GM19324 (cell line): ENCODE results near the gene HEPN1.

Experiments
- ATAC-seq: cut with Tn5 transposase; IDR thresholded peaks from one replicate; pipeline ENCODE4 v1.9.1; 2021; ENCODE audit warnings: mild to moderate bottlenecking, moderate library complexity; ENCODE audit not compliant: unreplicated experiment, low FRiP score

HEPN1 gene

DNA sequence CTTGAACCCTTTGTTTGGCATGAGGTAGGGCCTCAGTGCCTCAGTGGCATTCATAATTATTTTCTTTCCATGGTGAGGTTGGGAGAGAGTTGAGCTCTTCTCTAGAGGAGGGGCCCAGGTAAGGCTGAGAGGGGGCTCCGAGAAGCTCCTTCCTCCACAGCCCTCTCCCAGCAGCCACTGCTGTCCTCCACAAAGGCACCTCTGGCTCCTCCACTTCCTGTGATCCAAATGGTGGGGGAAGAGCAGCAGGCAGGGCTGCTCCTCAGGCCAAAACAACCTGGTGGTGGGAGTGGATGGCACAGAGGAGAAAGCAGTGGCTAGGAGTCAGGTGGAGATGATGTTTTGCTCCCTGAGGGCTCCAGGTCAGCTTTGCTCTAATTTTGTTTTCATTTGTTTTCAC lies 34.7 kb upstream of the HEPN1 start:
- no peak for ATAC-seq

GRCh38 chr11:124884869-124885479 lies 34.1 kb upstream of the HEPN1 start:
- ATAC-seq, result no peak

GRCh38 chr11:124886476-124886875 lies 32.6 kb upstream of the HEPN1 start:
- ATAC-seq, result no peak

- ATAC-seq, result no peak
These were observed 31.9 kb upstream of the HEPN1 start for GRCh38 chr11:124886978-124887666.

DNA sequence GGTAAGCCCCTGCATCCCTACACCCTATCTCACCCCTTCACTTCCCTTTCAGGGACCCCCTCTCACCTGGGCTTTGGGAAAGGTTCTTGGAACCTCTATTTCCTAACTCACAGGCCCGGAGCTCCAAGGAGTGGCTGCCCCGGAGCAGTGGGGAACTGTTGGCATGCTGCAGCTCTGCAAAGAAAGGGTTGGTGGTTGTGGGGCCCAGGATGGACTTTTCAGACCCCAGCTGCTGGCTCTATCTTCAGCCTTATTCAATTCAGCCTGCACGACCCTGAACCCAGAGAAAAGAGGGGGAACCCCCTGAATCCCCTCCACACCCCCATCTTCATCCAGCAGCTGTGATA lies 31.4 kb upstream of the HEPN1 start:
- no peak for ATAC-seq

DNA sequence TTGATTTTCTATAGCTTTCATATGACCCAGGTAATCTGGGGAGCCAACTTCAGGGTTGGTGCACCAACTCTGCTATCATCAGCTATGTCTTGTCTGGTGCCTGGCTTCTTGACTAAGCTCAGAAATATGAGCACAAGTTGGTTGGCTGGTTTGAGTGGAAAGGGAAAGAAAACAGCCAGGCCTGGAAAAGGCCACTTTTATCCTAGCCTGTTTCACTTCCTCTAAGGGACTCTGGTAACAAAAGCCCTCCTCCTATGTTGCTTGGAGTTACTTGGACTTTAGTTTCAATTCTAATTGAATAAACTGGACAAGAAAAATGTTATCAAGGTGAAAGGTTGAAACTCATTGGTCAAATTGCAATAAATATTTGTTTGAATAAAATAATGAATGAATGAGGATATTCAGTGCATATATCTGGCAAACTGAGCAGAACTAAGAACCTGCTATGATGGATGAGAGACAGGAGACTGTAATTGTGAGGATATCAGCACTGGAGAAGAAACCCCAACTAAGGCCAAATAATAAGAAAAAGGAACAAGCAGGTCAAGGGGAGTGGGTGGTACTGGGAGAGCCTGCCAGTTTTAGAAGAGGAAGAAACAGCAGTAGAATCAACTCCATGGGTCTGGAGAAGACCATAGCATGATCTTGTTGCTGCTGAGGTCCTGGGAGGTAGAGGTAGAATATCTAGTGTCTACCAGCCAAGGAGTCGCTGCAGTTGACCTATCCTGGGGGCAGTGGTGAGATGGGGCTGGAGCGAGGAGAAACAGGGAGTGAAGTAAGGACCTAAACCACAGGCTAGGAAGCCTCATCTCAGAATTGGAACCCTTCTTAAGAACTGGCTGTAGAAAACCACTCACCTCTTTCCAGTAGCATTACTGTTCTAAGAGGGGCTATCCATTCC lies 29.6 kb upstream of the HEPN1 start:
- no peak for ATAC-seq

DNA sequence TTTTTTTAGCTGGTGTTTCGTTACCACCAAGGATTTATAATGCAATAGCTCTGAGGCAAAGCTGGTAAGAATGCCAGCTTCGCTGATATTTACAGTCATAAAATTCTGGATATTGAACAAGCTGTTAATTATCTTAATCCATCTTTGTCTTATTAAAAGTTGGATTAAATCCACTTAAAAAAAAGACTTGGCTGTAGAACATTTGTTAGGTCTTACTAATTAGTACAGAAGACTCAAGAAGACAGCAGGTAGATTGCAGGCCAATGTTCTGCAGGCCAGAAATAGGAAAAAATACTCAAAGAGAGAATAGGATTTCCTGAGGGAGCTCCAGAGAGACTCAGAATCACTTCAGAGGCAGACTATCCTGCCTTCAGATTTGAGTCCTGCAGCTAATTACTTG lies 28.9 kb upstream of the HEPN1 start:
- ATAC-seq, result no peak

DNA sequence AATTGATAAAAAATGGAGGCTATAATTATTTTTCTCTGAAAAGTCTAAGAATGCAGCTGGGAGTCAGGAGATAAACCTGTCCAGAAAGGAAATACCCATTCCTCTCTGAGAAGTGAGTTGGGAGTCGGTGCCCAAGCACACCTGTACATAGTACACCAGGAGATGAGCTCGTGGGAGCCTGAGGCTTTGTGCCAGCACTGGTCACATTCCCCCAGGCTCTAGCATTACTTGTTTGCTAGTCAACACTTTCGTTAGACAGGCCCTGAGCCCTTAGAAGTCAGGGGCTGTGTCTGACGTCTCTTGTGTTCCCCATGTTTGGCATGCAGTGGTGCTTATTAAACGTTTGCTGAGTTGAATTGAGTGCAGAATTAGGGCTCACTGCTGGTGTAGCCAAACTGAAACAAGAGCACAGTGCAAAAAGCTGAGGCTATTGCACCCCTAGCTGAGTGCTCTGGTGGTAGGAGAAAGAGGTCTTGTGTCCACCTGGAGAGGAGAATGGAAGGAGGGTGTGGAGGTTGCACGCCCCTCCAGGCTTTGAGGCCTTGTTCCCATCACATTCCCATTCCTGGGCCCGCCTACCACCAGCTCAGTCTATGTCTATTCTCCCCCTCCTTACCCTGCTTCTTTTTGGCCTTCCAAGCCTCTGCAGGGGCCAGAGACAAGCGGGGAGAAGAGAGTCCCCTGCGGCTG lies 28.2 kb upstream of the HEPN1 start:
- ATAC-seq, result no peak

DNA sequence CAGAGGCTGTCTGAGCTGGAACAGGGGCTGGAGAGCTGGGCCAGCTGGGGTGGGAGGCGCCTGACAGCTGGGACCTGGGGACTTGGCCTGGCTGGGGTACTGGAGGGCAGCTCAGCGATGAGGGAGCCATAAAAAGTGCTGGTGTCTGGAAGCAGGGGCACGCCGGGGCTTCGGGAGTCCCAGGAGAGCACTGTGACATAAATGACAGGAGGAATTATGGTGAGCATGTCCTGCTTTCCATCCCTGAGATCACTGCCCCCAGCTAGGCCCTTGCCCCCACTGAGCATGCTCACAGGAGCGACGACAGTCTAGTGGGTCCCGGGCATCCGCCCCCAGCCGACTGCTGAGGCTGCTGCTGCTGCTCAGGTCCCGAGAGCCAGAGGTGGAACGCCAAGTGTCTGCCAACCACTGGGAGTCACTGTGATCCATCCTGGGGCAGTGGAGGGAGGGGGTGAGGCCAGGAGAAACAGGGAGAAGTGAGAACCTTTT lies 27.6 kb upstream of the HEPN1 start:
- no peak for ATAC-seq

DNA sequence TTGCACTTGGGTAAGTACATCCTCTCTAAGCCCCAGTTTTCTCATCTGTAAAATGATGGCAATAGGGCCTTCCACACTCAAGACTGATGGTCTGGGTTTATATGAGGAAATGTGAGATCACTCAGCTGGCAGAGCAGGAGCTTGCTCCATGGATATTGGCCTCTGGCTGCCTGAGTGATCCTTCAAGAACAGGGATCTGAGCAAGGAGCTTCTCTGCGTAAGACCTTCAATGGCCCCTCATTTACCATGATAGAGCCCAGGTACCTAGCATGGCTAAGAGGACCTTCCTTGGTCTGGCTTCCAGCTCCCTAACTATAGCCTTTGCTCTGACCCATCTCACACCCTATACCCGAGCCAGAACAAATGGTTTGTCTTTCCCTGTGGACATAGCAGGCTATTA lies 26.9 kb upstream of the HEPN1 start:
- ATAC-seq, result no peak

DNA sequence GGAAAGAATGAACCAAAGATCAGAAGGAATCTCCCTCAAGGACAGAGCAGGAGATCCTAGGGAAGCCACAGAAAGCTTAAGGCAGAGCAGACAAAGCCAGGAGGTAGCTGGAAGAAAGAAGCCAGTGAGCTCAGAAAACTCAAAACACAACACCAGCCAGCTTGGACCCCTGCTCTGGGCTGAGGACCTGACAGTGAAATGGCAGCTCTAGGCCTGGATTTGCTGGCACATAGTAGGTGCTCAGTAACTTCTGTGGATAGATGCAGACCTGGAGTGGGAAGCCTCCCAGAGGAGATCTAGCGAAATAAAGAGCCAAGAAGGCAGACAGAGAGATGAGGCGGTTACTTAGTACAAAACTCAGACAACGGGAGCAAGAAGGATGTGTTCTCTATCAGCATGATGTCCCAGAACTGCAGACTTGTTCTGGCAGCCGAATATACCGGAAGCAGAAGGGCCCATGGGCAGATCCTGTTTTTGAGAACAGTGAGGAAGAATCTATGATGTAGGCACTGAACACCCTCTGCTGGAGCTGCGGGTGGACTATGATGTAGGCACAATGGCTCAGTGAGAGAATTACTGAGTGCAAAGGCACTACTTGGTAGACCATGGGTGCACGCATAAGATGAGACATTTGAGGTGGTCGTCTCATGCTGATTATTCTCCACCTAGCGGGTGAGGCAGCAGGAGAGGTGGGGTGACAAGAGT lies 26.1 kb upstream of the HEPN1 start:
- no peak for ATAC-seq

- ATAC-seq, result no peak
These were observed 25.2 kb upstream of the HEPN1 start for GRCh38 chr11:124893781-124894401.

GRCh38 chr11:124894606-124895430 lies 24.2 kb upstream of the HEPN1 start:
- ATAC-seq, result no peak

DNA sequence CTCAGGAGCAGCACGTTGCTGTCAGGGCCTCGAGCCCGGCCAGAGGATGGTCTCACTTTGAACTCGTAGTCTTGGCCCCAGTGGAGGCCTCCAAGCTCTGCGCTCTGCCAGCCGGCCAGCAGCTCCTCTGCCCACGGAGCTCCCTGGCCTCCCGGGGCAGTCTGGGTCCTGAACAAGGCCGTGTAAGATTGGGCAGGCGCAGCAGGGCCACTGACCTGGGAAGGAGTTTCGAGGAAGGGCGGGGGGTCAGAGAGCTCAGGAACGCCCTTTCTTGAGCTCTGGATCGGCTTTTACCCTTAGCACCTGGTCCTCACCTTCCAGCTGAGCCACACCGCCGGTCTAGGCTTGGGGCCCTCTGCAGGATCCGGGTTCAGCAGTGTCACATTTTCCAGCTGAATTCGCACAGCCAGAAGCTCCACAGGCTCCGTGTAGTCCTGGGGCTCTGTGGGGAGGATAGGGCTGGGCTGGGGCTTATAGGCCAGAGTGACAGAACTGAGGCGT lies 23.5 kb upstream of the HEPN1 start:
- ATAC-seq, result no peak

- no peak for ATAC-seq
These were observed 22.8 kb upstream of the HEPN1 start for GRCh38 chr11:124896071-124896750.

DNA sequence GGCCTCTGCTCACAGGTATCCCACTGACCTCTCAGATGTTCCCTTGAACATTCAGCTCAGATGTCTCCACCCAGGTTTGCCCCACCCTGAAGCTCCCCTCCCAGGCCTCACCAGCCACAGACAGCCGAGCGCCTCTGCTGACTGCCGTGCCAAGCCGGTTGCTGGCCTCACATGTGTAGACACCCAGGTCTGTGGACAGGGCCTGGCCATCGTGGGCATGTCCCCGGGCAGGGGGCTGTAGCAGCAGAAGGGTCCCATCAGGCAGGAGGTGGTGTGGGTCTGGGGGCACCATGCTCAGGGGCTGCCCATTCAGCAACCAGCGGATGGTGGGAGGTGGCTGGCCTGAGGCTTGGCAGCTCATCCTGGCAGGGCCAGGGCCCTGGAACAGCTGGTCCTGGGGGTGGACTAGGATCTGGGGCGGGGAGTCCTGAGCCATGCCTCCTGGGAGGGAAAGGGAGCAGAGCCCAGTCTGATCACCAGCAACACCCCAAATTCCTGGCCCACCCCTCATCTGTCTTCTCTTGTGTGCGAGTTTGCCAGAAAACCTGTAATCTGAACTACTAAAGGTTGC lies 22.1 kb upstream of the HEPN1 start:
- no peak for ATAC-seq

DNA sequence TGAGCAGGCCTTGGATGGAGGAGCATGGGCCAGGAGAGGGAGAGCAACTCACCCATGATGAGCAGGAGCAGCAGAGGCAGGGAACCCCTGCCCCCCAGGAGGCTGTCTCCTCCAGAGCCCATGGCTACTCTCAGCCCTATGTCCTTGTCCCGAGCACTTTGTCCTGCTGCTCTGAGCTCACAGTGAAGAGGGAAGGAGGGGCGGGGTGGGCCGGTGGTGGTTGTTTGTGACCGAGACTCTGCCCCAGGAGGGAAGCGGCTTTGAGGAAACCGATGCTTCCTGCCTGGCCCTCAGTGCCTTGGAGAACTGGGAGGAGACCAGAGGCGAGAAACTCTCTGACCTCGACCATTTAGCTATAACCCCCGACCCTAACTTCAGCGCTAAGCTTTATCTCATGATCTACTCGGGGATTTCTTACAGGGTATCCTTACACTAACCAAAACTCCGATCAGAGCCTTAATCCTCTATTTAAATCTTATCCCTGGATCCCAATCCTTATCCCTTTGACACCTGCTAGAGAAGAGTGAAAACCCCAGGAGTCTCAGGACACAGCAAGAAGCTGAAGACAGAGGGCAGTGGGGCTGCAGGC lies 21.3 kb upstream of the HEPN1 start, which contains the start of gene ROBO4:
ROBO4 (minus strand) TSS at position 192 of the 589 bp plus-strand sequence; CDS start at position 122, 70 bp downstream.
- ATAC-seq, result no peak
